Urinary bladder (tissue), 4 donors: ENCODE data around the gene TRIP10. TPM values are rescaled to one million over a fixed set of nuclear protein-coding genes. Genes with fewer than 3 reads are reported as not detected.

ENCODE experiments used
- DNase-seq: peaks from one replicate; pipeline ENCODE4 v3.0.0-alpha.2; 2015; ENCODE audit errors: extremely low spot score
- H3K27ac ChIP-seq: one replicate; pipeline ENCODE4 v1.5.1; 2013; ENCODE audit warnings: low read depth, mild to moderate bottlenecking, moderate library complexity
- H3K36me3 ChIP-seq: one replicate; pipeline ENCODE4 v1.6.1; 2013; ENCODE audit warnings: mild to moderate bottlenecking, moderate library complexity; ENCODE audit not compliant: insufficient read depth
- H3K4me1 ChIP-seq: one replicate; pipeline ENCODE4 v1.6.1; 2013; ENCODE audit warnings: mild to moderate bottlenecking, moderate library complexity; ENCODE audit not compliant: insufficient read depth
- H3K4me3 ChIP-seq: one replicate; pipeline ENCODE4 v1.5.1; 2013; ENCODE audit warnings: low read depth, low read length
- WGBS: extraction: QIAGEN DNeasy Blood & Tissue Kit; methylation state at CpG from one replicate; pipeline ENCODE4 v1.1.7; 2013; 5-methylcytosine and 5-hydroxymethylcytosine counted together
- polyA plus RNA-seq: library from polyadenylated mRNA; stranded (reverse); fragments of 200-250 nt; gene quantifications from one replicate; pipeline ENCODE4 v1.2.3, GENCODE V29; 2013
- total RNA-seq: library from RNA; depleted of rRNA; stranded (reverse); fragments of >200 nt; gene quantifications from one replicate; pipeline ENCODE4 v1.2.3, GENCODE V29; 2014
- donor health status: healthy with polysubstance abuse.
- donor health status: healthy.

Gene TRIP10, protein sequence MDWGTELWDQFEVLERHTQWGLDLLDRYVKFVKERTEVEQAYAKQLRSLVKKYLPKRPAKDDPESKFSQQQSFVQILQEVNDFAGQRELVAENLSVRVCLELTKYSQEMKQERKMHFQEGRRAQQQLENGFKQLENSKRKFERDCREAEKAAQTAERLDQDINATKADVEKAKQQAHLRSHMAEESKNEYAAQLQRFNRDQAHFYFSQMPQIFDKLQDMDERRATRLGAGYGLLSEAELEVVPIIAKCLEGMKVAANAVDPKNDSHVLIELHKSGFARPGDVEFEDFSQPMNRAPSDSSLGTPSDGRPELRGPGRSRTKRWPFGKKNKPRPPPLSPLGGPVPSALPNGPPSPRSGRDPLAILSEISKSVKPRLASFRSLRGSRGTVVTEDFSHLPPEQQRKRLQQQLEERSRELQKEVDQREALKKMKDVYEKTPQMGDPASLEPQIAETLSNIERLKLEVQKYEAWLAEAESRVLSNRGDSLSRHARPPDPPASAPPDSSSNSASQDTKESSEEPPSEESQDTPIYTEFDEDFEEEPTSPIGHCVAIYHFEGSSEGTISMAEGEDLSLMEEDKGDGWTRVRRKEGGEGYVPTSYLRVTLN
- total RNA-seq (28.5 TPM), polyA plus RNA-seq (113 TPM)

DNA sequence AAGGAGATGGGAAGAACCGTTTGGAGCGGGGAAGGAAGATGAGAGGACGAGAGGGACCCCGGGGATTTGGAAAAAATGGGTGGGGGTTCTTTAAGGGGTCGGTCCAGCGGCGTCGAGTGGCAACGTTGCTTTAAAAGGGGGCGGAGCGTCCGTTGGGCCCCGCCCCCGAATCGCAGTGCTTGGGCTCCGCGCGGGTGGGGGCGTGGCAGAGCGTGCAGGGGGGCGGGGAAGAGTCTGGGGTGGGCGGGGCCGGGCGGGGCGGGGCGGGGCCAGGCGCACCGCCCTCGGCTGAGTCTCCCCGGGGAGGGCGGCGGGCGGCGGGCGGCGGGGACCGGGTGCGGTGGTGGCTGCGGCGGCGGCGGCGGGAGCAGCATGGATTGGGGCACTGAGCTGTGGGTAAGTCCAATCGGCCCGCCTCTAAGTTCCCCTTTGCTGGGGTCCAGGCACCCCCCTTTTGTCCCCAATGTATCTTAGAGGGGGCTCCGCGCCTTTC, at the start of gene TRIP10:
TRIP10 (plus strand) TSS at position 291 of the 493 bp plus-strand sequence; CDS start at position 373, 82 bp downstream.
- Histone ChIP-seq H3K4me1 (no peaks in the 10 kb centered on the region), H3K4me3 (peak within 1 kb of the TSS; percentile 78), H3K36me3 (no peaks in the 10 kb centered on the region), H3K27ac (peak within 1 kb of the TSS; percentile 83)
- peak; percentile 72 for DNase-seq
- WGBS, result under 1% methylated on average over 47 of the region's 47 CpGs

DNA sequence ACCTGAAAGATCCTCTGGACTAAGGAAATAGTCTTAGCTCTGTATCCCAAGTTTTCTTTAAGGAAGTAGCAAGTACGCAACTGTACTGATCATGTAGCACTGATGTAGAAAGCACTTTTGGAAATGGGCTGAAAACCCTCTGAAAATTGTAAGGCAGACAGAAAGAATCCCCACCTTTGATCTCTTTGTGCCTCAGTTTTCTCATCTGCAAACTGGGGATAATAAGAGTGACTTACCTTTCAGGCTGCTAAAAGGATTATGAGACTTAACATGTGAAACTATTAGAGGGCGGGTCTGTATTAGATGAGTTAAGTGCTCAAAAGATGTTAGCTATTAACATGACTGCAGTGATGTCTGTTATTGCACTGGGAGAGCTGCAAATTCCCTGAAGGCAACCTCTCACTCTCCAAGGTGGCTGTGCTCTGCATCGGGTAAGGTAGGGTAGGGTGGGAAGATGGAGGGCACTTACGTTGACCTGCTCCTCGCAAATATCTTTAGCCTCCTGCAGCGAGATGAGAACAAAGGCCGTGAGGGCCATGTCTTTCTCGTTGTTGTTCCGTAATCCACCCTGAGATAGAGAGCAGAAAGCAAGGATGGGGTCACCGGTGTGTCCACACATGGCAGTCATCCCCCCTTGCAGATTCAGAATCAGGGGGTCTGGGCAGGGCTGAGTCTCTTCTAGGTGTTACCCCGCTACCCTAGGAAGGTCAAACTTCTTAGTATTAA, 49.2 kb upstream of the TRIP10 start:
- WGBS, result 78% methylated on average over 11 of the region's 11 CpGs

GRCh38 chr19:6691342-6691741, 48.1 kb upstream of the TRIP10 start:
- no peak overlapping the region for H3K4me3 ChIP-seq
- 86% methylated on average over 8 of the region's 8 CpGs for WGBS
- no peak overlapping the region for H3K27ac ChIP-seq
- DNase-seq, result no peak
- no peaks in the 10 kb centered on the region for H3K36me3 ChIP-seq
- no peaks in the 10 kb centered on the region for H3K4me1 ChIP-seq

More for the DNA sequence above, 49.2 kb upstream of the TRIP10 start:
- no peaks in the 10 kb centered on the region for H3K4me1 ChIP-seq
- no peak for DNase-seq
- no peaks in the 10 kb centered on the region for H3K36me3 ChIP-seq
- H3K4me3 ChIP-seq, result no peak overlapping the region
- no peak overlapping the region for H3K27ac ChIP-seq

- no peak for DNase-seq
- Histone ChIP-seq H3K36me3 (no peaks in the 10 kb centered on the region), H3K4me1 (no peaks in the 10 kb centered on the region), H3K27ac (no peak overlapping the region), H3K4me3 (no peak overlapping the region)
- WGBS, result 89% methylated on average over 10 of the region's 10 CpGs
Measured at GRCh38 chr19:6692027-6692426, 47.5 kb upstream of the TRIP10 start.

GRCh38 chr19:6693056-6693471, 46.4 kb upstream of the TRIP10 start:
- no peaks in the 10 kb centered on the region for H3K36me3 ChIP-seq
- DNase-seq, result no peak
- no peak overlapping the region for H3K27ac ChIP-seq
- H3K4me1 ChIP-seq, result no peaks in the 10 kb centered on the region
- 85% methylated on average over 13 of the region's 13 CpGs for WGBS
- H3K4me3 ChIP-seq, result no peak overlapping the region

DNA sequence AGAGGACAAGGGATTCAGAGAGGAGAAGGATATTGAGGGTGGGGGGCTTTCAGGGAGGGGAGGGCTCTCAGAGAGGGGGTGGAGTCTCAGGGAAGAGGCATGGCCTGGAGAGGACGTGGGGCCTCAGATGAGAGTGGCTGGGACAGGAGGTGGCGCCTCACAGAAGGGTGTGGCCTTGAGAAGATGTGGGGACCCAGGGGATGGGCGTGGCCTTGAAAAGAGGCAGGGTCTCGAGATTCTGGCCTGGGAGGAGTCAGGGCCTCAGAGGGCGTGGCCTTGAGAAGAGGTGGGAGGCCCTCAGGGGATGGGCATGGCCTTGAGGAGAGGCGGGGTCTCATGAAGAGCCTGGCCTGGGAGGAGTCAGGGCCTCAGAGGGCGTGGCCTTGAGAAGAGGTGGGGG, 45.8 kb upstream of the TRIP10 start:
- 82% methylated on average over 6 of the region's 7 CpGs for WGBS
- H3K36me3 ChIP-seq, result no peaks in the 10 kb centered on the region
- no peak overlapping the region for H3K27ac ChIP-seq
- no peak overlapping the region for H3K4me3 ChIP-seq
- DNase-seq, result no peak
- no peaks in the 10 kb centered on the region for H3K4me1 ChIP-seq

- no peaks in the 10 kb centered on the region for H3K36me3 ChIP-seq
- 93% methylated on average over 25 of the region's 25 CpGs for WGBS
- H3K4me1 ChIP-seq, result no peaks in the 10 kb centered on the region
- DNase-seq, result no peak
- H3K4me3 ChIP-seq, result no peak overlapping the region
- H3K27ac ChIP-seq, result no peak overlapping the region
Measured at GRCh38 chr19:6694147-6694815, 45.2 kb upstream of the TRIP10 start.

GRCh38 chr19:6696239-6696820, 43.1 kb upstream of the TRIP10 start:
- no peak overlapping the region for H3K4me3 ChIP-seq
- no peak overlapping the region for H3K27ac ChIP-seq
- H3K36me3 ChIP-seq, result no peaks in the 10 kb centered on the region
- DNase-seq, result no peak
- 77% methylated on average over 18 of the region's 18 CpGs for WGBS
- H3K4me1 ChIP-seq, result no peaks in the 10 kb centered on the region

GRCh38 chr19:6697291-6697690, 42.2 kb upstream of the TRIP10 start:
- 71% methylated on average over 13 of the region's 13 CpGs for WGBS
- no peak overlapping the region for H3K4me3 ChIP-seq
- H3K36me3 ChIP-seq, result no peaks in the 10 kb centered on the region
- no peak for DNase-seq
- no peaks in the 10 kb centered on the region for H3K4me1 ChIP-seq
- H3K27ac ChIP-seq, result no peak overlapping the region

DNA sequence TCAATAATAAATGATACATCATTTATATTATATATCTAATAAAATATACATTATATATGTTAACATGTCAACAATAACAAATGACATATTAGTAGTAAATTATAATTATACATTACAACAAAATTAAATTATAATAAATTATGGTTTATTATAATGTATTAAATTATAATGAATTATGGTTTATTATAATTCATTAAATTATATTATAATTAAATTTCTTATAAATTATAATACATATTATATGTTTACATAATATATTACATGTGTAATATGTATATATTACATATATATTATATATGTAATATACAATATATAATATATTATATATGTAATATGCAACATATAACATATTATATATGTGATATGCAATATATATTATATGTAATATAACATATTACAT, 39.5 kb upstream of the TRIP10 start:
- no peaks in the 10 kb centered on the region for H3K4me1 ChIP-seq
- H3K36me3 ChIP-seq, result no peaks in the 10 kb centered on the region
- no peak for DNase-seq
- no peak overlapping the region for H3K27ac ChIP-seq
- no peak overlapping the region for H3K4me3 ChIP-seq

- Histone ChIP-seq H3K27ac (no peak overlapping the region), H3K4me1 (no peaks in the 10 kb centered on the region), H3K36me3 (no peaks in the 10 kb centered on the region), H3K4me3 (no peak overlapping the region)
- 87% methylated on average over 8 of the region's 8 CpGs for WGBS
- no peak for DNase-seq
Measured at GRCh38 chr19:6700586-6701316, 38.7 kb upstream of the TRIP10 start.

DNA sequence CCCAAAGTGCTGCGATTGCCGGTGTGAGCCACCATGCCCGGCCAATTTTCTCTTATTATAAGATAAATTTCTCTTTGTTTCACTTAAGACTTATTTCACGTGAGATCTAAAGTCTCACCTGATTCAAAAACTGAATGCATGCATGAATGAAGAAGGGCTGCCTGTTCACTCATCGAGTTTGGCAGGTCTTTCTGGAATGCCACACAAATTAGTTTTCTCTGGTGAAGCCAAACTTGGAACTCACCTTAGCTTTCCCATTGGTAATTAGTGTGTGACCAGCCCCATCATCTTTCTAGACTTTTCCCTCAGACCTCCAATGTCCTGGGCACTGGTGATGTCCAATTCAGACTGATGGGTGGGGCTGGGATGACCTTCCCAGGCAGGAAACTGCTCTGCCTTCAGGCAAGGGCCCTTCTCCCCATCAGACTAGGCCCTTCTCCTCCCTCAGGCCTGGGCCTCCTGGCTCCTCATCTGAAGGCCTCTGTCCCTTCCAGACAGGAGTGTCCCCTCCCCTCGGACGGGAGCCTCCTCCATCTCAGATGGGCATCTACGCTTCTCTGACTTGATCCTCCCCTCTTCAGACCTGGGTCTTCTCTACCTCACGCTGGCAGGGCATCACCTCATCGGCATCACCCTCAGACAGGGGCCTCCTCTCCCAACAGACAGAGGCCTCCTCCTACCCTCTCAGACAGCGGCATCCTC, 33.4 kb upstream of the TRIP10 start:
- Histone ChIP-seq H3K4me1 (no peaks in the 10 kb centered on the region), H3K4me3 (no peak overlapping the region), H3K36me3 (no peaks in the 10 kb centered on the region), H3K27ac (no peak overlapping the region)
- WGBS, result 78% methylated on average over 11 of the region's 11 CpGs
- no peak for DNase-seq
